Measurements from ENCODE around the gene KIF3C. TPM values are rescaled to one million over a fixed set of nuclear protein-coding genes. Genes with fewer than 3 reads are reported as not detected.

The KIF3C gene
- total and polyA plus RNA-seq, 9 of the 15 experiments (the other 6 are each of a cell fraction or from before 2014, with no cell fraction given) = 0.69 to 6.7 (median 3.3) TPM

- no peaks in the 10 kb centered on the region for H3K79me2 ChIP-seq (ENCODE audit: control insufficient read depth, insufficient read depth, low read length)
- no peaks in the 10 kb centered on the region; a peak in 1 of 5 replicates for H3K27me3 ChIP-seq (ENCODE audit: control insufficient read depth in 2 of 2, insufficient read depth in 2 of 2, low read length in 2 of 2)
- intact Hi-C loops (cut with micrococcal nuclease) = loop anchor here (10.0 kb wide), 1 partner anchor 199 kb away; no protein-coding TSS in a partner anchor
- POLR2A ChIA-PET = no interaction called here
- CTCF ChIA-PET (ENCODE audit: low intra/inter-chr PET ratio) = no interaction called here
- DNase-seq (ENCODE audit: extremely low read depth in 1 of 4, low spot score in 3 of 4) (no peak), ATAC-seq (no peak), FAIRE-seq (no peak)
- no peak overlapping the region for H3K9ac ChIP-seq (ENCODE audit: insufficient read depth in 1 of 2, low read depth in 2 of 2, low read length in 2 of 2)
- H4K20me1 ChIP-seq (replicated peaks; ENCODE audit: control insufficient read depth, insufficient read depth, low read length) = no peaks in the 10 kb centered on the region
- H3K9me3 ChIP-seq (replicated peaks; ENCODE audit: control insufficient read depth, insufficient read depth, low read depth, low read length) = no peaks in the 10 kb centered on the region
- in situ Hi-C loops (cut with MboI) = no loop called here
- WGBS (ENCODE audit: insufficient coverage, low coverage, missing lambda C conversion rate) = 20% methylated on average over 2 of the region's 2 CpGs
- H3K4me1 ChIP-seq (replicated peaks in 1 of 2; ENCODE audit: control insufficient read depth in 2 of 2, insufficient read depth in 2 of 2, low read length in 2 of 2) = no peaks in the 10 kb centered on the region
- no TSS peak for BruUV-seq (replicated peaks)
- H3K4me2 ChIP-seq (ENCODE audit: insufficient read depth, low read length) = no peak overlapping the region
- no peak overlapping the region for H3K4me3 ChIP-seq
- H3K9me1 ChIP-seq (ENCODE audit: control insufficient read depth, insufficient read depth, low read length) = no peaks in the 10 kb centered on the region
- H3K27ac ChIP-seq (ENCODE audit: extremely low read depth, low read depth, low read length) = no peak overlapping the region
- H3K36me3 ChIP-seq (ENCODE audit: control insufficient read depth, insufficient read depth, low read length) = no peaks in the 10 kb centered on the region
- no peak overlapping the region for H2AFZ ChIP-seq (ENCODE audit: low read depth, low read length)
- TF ChIP-seq ILK (tag; IDR thresholded peaks at IDR 0.05; ENCODE audit: borderline replicate concordance, low read depth) (no peak), DACH1 (IDR thresholded peaks at IDR 0.05; ENCODE audit: partially characterized antibody) (no peak), NR2F6 (CRISPR knock-in tag; IDR thresholded peaks at IDR 0.05) (no peak), ZNF639 (CRISPR knock-in tag; conservative IDR thresholded peaks at IDR 0.05 in 1 of 2, IDR thresholded peaks at IDR 0.05 in 1 of 2) (no peak), DDX20 (tag; IDR thresholded peaks at IDR 0.05; ENCODE audit: low read depth) (no peak), REST (IDR thresholded peaks at IDR 0.05; ENCODE audit: borderline replicate concordance) (no peak), REST (CRISPR knock-in tag; IDR thresholded peaks at IDR 0.05; ENCODE audit: low read depth) (no peak), GABPB1 (CRISPR knock-in tag; IDR thresholded peaks at IDR 0.05) (no peak), DLX4 (CRISPR knock-in tag; IDR thresholded peaks at IDR 0.05) (no peak), CSDE1 (IDR thresholded peaks at IDR 0.05) (no peak), MTA2 (IDR thresholded peaks at IDR 0.05; ENCODE audit: low read depth) (no peak), MTA3 (IDR thresholded peaks at IDR 0.05; ENCODE audit: borderline replicate concordance) (no peak), MEIS2 (IDR thresholded peaks at IDR 0.05; ENCODE audit: partially characterized antibody) (no peak), TEAD4 (IDR thresholded peaks at IDR 0.05; ENCODE audit: low read length) (no peak), TEAD4 (CRISPR knock-in tag; IDR thresholded peaks at IDR 0.05; ENCODE audit: borderline replicate concordance) (no peak)
Observed at GRCh38 chr2:25933622-25934021, 48.7 kb downstream of the KIF3C start.
